T-cell (primary cell): Measurements from ENCODE around the gene JOSD2. TPM values are rescaled to one million over a fixed set of nuclear protein-coding genes. Genes with fewer than 3 reads are reported as not detected.

ENCODE experiments used
- ATAC-seq, 4 experiments: fragments of 200-7000 bp in 3 of 4; fragments of 150-1000 bp in 1 of 4; cut with Tn5 transposase; replicated peaks in 1 of 4; 1 replicate in 3 of 4; 2 replicates in 1 of 4; pipeline ENCODE4 v1.10.0; 2021; ENCODE audit warnings: moderate library complexity in 3 of 4, mild to moderate bottlenecking in 2 of 4, moderate number of reproducible peaks in 1 of 4
- CTCF ChIA-PET, 2 donors: fragments of 300-600 bp; sonication (Branson Sonifier 250); formaldehyde crosslinking; loops; one replicate each; lab custom pipeline; 2022; ENCODE audit warnings: antibody characterized with exemption in 2 of 2; lab: Charles Lee
- POLR2A ChIA-PET, 2 donors: fragments of 300-600 bp; sonication (Branson Sonifier 250); formaldehyde crosslinking; loops; one replicate each; lab custom pipeline; 2022; ENCODE audit warnings: antibody characterized with exemption in 2 of 2; lab: Charles Lee
- DNase-seq, 35 experiments: peaks; one replicate each; pipeline versions ENCODE4 v3.0.0 to v3.0.0-alpha.2; 2013 to 2023
- H3K27ac ChIP-seq: one replicate; pipeline ENCODE4 v1.5.1; 2013; ENCODE audit warnings: low read length
- H3K27me3 ChIP-seq, 2 experiments: replicated peaks in 1 of 2; 1 replicate in 1 of 2; 2 replicates in 1 of 2; pipeline versions ENCODE4 v1.6.1 to v1.7.0; 2013; ENCODE audit warnings: low read length in 1 of 2, mixed read lengths in 1 of 2; ENCODE audit not compliant: control insufficient read depth in 2 of 2, insufficient read depth in 2 of 2; ENCODE audit errors: extremely low read depth in 1 of 2
- H3K36me3 ChIP-seq, 2 donors: 1 replicate in 1 of 2; 2 replicates in 1 of 2; pipeline versions ENCODE4 v1.6.1 to v1.7.0; 2013; ENCODE audit warnings: low read length in 1 of 2; ENCODE audit not compliant: control insufficient read depth in 2 of 2, insufficient read depth in 1 of 2; ENCODE audit errors: extremely low read depth in 1 of 2
- H3K4me1 ChIP-seq, 2 experiments: 1 replicate in 1 of 2; 2 replicates in 1 of 2; pipeline versions ENCODE4 v1.6.1 to v1.7.0; 2013; ENCODE audit warnings: low read length in 2 of 2, mixed read lengths in 1 of 2; ENCODE audit not compliant: insufficient read depth in 2 of 2, control insufficient read depth in 1 of 2; ENCODE audit errors: extremely low read depth in 1 of 2
- H3K4me3 ChIP-seq, 2 donors: 1 replicate in 1 of 2; 2 replicates in 1 of 2; pipeline versions ENCODE4 v1.5.1 to v1.7.0; 2013; ENCODE audit warnings: mild to moderate bottlenecking in 2 of 2, low read length in 1 of 2, moderate library complexity in 1 of 2; ENCODE audit not compliant: control insufficient read depth in 1 of 2; ENCODE audit errors: extremely low read depth in 1 of 2
- H3K9me3 ChIP-seq: 2 replicates; pipeline ENCODE4 v1.7.0; 2013
- H3K27ac Mint-ChIP-seq, 2 donors: one replicate each; pipeline ENCODE4 v1.8.0; 2020 to 2021; ENCODE audit warnings: mild to moderate bottlenecking in 2 of 2, mixed read lengths in 2 of 2
- H3K27me3 Mint-ChIP-seq, 2 donors: one replicate each; pipeline ENCODE4 v1.8.0; 2021 to 2022; ENCODE audit warnings: mixed read lengths in 2 of 2
- H3K36me3 Mint-ChIP-seq: one replicate; pipeline ENCODE4 v1.8.0; 2021; ENCODE audit warnings: mixed read lengths
- H3K4me1 Mint-ChIP-seq, 3 donors: one replicate each; pipeline ENCODE4 v1.8.0; 2020 to 2022; ENCODE audit warnings: mixed read lengths in 3 of 3, mild to moderate bottlenecking in 1 of 3
- H3K4me3 Mint-ChIP-seq, 3 donors: one replicate each; pipeline ENCODE4 v1.8.0; 2020 to 2022; ENCODE audit warnings: mild to moderate bottlenecking in 3 of 3, mixed read lengths in 3 of 3, moderate library complexity in 3 of 3
- H3K9me3 Mint-ChIP-seq, 3 donors: one replicate each; pipeline ENCODE4 v1.8.0; 2020 to 2022; ENCODE audit warnings: mixed read lengths in 3 of 3
- WGBS: methylation state at CpG from one replicate; pipeline ENCODE4 v1.1.5; 2013; ENCODE audit warnings: missing lambda C conversion rate; ENCODE audit not compliant: insufficient coverage; 5-methylcytosine and 5-hydroxymethylcytosine counted together
- total RNA-seq, 35 experiments: library from RNA in 6 of 35; stranded (reverse) in 6 of 35; fragments of 120-200 nt in 1 of 35; gene quantifications; one replicate each; pipeline versions ENCODE4 v1.2.1 to v1.2.4 and lab custom pipeline; 2013 to 2026

JOSD2 gene
- total RNA-seq, 5 donors from 2014 or later (not counting 1 experiment from before 2014, with no cell fraction given) = 15.4 to 45.7 (median 40.6) TPM

- H3K27ac Mint-ChIP-seq = no peak overlapping the region
These were observed 49.7 kb downstream of the JOSD2 start for GRCh38 chr19:50461066-50461875.

DNA sequence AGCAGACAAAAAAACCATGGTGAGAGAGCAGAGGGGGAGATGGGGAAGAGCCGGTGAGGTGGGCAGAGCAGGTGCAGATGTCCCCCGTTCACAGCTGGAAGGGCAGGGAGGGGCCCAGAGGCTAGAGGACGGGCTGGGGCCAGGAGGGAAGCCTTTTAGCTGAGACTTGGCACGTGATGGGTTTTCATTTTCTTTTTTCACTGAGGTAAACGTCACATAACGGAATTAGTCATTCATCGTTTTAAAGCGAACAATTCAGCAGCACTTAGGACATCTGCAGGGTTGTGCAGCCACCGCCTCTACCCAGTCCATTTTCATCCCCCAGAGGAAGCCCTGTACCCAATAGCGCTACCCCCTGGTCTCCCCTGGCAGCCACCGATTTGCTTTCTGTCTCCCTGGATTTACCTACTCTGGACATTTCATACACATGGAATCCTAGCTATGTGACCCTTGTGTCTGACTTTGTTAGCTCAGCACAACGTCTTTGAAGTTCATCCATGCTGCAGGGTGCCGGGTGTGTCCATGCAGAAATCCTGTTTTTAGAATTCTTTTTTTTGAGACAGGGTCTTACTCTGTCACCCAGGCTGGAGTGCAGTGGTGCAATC lies 50.7 kb downstream of the JOSD2 start:
- Histone ChIP-seq H3K4me3 (no peak overlapping the region), H3K36me3 (no peaks in the 10 kb centered on the region), H3K4me1 (peaks cover 0 to 7% of the 10 kb centered on the region in 2 experiments), H3K27ac (no peak overlapping the region), H3K27me3 (peaks cover 0 to 63% of the 10 kb centered on the region in 2 experiments), H3K9me3 (no peaks in the 10 kb centered on the region)
- WGBS = 36% methylated on average over 13 of the region's 13 CpGs
- no peaks in the 10 kb centered on the region for H3K36me3 Mint-ChIP-seq
- DNase-seq = no peak
- ChIA-PET POLR2A (no interaction called here), CTCF (interaction anchor here in 1 of 2 donors (0.6 kb wide), 1 partner anchor 132 kb away, joined by 6 read pairs; no protein-coding TSS in a partner anchor)
- ATAC-seq = no peak
- H3K4me3 Mint-ChIP-seq = no peak overlapping the region
- no peaks in the 10 kb centered on the region for H3K9me3 Mint-ChIP-seq
- H3K27me3 Mint-ChIP-seq = peaks cover 44 to 51% of the 10 kb centered on the region in 2 donors
- H3K27ac Mint-ChIP-seq = no peak overlapping the region
- H3K4me1 Mint-ChIP-seq = peaks cover 0 to 8% (median 4%) of the 10 kb centered on the region in 3 donors

More at GRCh38 chr19:50461066-50461875, 49.7 kb downstream of the JOSD2 start:
- POLR2A ChIA-PET = no interaction called here
- ATAC-seq (peak; percentile 70 to 85 (median 78)), DNase-seq (peak in 31 of 35 experiments; percentile 3 to 77 (median 40))
- Mint-ChIP-seq H3K27me3 (peaks cover 39 to 44% of the 10 kb centered on the region in 2 donors), H3K4me1 (peaks cover 0 to 8% (median 4%) of the 10 kb centered on the region in 3 donors), H3K4me3 (no peak overlapping the region), H3K36me3 (no peaks in the 10 kb centered on the region), H3K9me3 (no peaks in the 10 kb centered on the region)
- Histone ChIP-seq H3K4me1 (peaks cover 0 to 7% of the 10 kb centered on the region in 2 experiments), H3K4me3 (no peak overlapping the region), H3K27me3 (peaks cover 0 to 63% of the 10 kb centered on the region in 2 experiments), H3K27ac (no peak overlapping the region), H3K36me3 (no peaks in the 10 kb centered on the region), H3K9me3 (no peaks in the 10 kb centered on the region)
- WGBS = 35% methylated on average over 16 of the region's 28 CpGs
- CTCF ChIA-PET = no interaction called here

DNA sequence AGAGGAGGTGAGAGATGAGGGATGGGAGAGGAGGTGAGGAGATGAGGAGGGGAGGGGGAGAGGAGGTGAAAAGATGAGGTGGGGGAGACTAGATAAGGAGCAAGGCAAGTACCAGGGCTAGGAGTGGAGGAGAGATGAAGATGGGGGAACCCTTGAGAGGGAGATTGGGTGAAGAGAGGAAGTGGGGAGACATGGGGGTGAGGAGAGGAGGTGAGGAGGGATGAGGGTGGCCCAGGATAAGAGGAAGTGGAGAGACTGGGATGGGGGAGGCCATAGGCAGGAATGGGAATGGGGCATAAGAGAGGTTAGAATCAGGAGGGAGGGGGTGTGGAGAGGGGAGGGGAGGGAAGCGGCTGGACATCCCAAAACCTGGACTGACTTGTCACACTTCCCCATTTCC lies 51.4 kb downstream of the JOSD2 start:
- Mint-ChIP-seq H3K4me1 (peaks cover 0 to 8% (median 4%) of the 10 kb centered on the region in 3 donors), H3K4me3 (no peak overlapping the region), H3K27ac (no peak overlapping the region), H3K9me3 (no peaks in the 10 kb centered on the region), H3K27me3 (peaks cover 41 to 54% of the 10 kb centered on the region in 2 donors), H3K36me3 (no peaks in the 10 kb centered on the region)
- no CpG with 5 or more reads among the region's 1 CpG for WGBS
- DNase-seq = no peak
- no peaks in the 10 kb centered on the region for H3K9me3 ChIP-seq
- no peak overlapping the region for H3K27ac ChIP-seq
- POLR2A ChIA-PET = no interaction called here
- peaks cover 0 to 62% of the 10 kb centered on the region in 2 experiments for H3K27me3 ChIP-seq
- no peak for ATAC-seq
- no peaks in the 10 kb centered on the region for H3K36me3 ChIP-seq
- CTCF ChIA-PET = no interaction called here
- peaks cover 0 to 7% of the 10 kb centered on the region in 2 experiments for H3K4me1 ChIP-seq
- H3K4me3 ChIP-seq = no peak overlapping the region

DNA sequence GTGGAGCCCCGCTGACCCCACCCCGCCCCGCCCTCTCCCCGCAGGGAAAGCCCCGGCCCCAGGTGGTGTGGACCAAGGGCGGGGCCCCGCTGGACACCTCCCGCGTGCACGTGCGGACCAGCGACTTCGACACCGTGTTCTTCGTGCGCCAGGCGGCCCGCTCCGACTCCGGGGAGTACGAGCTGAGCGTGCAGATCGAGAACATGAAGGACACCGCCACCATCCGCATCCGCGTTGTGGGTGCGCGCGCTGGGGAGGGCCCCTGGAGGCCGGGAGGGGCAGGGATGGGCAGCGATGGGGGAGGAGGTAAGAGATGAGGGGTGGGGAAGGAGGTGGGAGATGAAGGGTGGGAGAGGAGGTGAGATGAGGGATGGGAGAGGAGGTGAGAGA lies 51.9 kb downstream of the JOSD2 start:
- no peaks in the 10 kb centered on the region for H3K9me3 ChIP-seq
- no peak overlapping the region for H3K4me3 Mint-ChIP-seq
- H3K4me1 ChIP-seq = peaks cover 0 to 7% of the 10 kb centered on the region in 2 experiments
- no peak overlapping the region for H3K4me3 ChIP-seq
- POLR2A ChIA-PET = no interaction called here
- no peaks in the 10 kb centered on the region for H3K36me3 ChIP-seq
- DNase-seq = no peak
- CTCF ChIA-PET = no interaction called here
- no peaks in the 10 kb centered on the region for H3K36me3 Mint-ChIP-seq
- H3K27me3 Mint-ChIP-seq = peaks cover 41 to 52% of the 10 kb centered on the region in 2 donors
- H3K9me3 Mint-ChIP-seq = no peaks in the 10 kb centered on the region
- 54% methylated on average over 23 of the region's 32 CpGs for WGBS
- ATAC-seq = no peak
- H3K4me1 Mint-ChIP-seq = peaks cover 0 to 8% (median 4%) of the 10 kb centered on the region in 3 donors
- H3K27ac ChIP-seq = no peak overlapping the region
- H3K27ac Mint-ChIP-seq = no peak overlapping the region
- H3K27me3 ChIP-seq = peaks cover 0 to 60% of the 10 kb centered on the region in 2 experiments

DNA sequence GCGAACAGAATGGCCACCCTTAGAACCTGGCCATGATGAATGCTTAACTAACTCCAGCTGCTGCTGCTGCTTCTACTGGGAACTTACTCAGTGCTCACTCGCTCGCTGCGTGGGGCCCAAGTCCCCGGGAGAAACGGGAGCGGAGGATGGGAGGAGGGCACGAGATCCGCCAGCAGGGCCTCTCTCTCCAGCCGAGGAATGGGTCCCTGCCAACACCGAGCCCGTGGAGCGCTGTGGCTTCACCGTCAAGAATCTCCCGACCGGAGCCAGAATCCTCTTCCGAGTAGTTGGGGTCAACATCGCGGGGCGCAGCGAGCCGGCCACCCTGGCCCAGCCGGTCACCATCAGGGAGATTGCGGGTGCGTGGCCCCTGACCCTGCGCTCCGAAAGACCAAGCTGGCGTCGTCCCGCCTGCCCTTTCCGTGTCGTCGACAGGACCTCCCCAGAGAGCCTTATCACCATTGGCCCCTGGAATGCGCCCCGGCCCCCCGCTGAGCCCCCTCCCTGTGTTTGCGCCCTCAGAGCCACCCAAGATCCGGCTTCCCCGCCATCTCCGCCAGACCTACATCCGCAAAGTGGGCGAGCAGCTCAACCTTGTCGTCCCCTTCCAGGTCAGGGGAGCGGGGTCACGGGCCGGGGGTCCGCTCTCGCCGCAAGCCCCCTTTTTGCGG lies 52.5 kb downstream of the JOSD2 start:
- no peak overlapping the region for H3K4me3 Mint-ChIP-seq
- no peaks in the 10 kb centered on the region for H3K9me3 Mint-ChIP-seq
- no peaks in the 10 kb centered on the region for H3K36me3 Mint-ChIP-seq
- no peak for ATAC-seq
- no peak for DNase-seq
- H3K27ac ChIP-seq = no peak overlapping the region
- peaks cover 41 to 49% of the 10 kb centered on the region in 2 donors for H3K27me3 Mint-ChIP-seq
- H3K4me1 ChIP-seq = peaks cover 0 to 7% of the 10 kb centered on the region in 2 experiments
- ChIA-PET POLR2A (no interaction called here), CTCF (no interaction called here)
- 48% methylated on average over 49 of the region's 50 CpGs for WGBS
- no peaks in the 10 kb centered on the region for H3K9me3 ChIP-seq
- H3K4me1 Mint-ChIP-seq = peaks cover 0 to 8% (median 4%) of the 10 kb centered on the region in 3 donors
- H3K36me3 ChIP-seq = no peaks in the 10 kb centered on the region
- H3K27ac Mint-ChIP-seq = no peak overlapping the region
- no peak overlapping the region for H3K4me3 ChIP-seq
- H3K27me3 ChIP-seq = peaks cover 0 to 63% of the 10 kb centered on the region in 2 experiments

DNA sequence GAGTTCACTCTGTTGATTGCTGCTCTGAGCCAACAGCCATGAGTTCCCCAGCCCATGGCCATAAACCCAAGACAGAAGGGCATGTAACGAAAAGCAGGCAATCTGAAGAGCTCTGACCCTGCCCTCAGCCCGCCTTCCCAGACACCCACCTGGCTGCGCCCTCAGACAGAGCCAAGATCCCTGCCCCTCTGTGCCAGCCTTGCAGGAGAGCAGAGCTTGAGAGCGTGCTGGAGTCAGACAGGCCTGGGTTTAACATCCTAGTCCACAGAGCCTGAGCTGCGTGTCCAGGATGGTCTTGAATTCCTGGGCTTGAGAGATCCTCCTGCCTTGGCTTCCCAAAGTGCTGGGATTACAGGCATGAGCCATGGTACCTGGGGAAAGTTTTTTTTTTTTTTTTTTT lies 53.7 kb downstream of the JOSD2 start:
- no peak overlapping the region for H3K27ac ChIP-seq
- peaks cover 0 to 8% (median 4%) of the 10 kb centered on the region in 3 donors for H3K4me1 Mint-ChIP-seq
- ATAC-seq = no peak
- no peak for DNase-seq
- H3K9me3 ChIP-seq = no peaks in the 10 kb centered on the region
- peaks cover 0 to 7% of the 10 kb centered on the region in 2 experiments for H3K4me1 ChIP-seq
- no peaks in the 10 kb centered on the region for H3K36me3 Mint-ChIP-seq
- ChIA-PET CTCF (no interaction called here), POLR2A (no interaction called here)
- WGBS = 71% methylated on average over 4 of the region's 5 CpGs
- H3K27me3 ChIP-seq = peaks cover 0 to 59% of the 10 kb centered on the region in 2 experiments
- peaks cover 33 to 49% of the 10 kb centered on the region in 2 donors for H3K27me3 Mint-ChIP-seq
- H3K36me3 ChIP-seq = no peaks in the 10 kb centered on the region
- no peak overlapping the region for H3K27ac Mint-ChIP-seq
- no peak overlapping the region for H3K4me3 Mint-ChIP-seq
- H3K4me3 ChIP-seq = no peak overlapping the region
- no peaks in the 10 kb centered on the region for H3K9me3 Mint-ChIP-seq
